ENCODE data around the gene BSCL2.
"Not testable (repeated sequence)": the region's sequence is repeated elsewhere in the genome, so short reads cannot be mapped to it uniquely, and the experiment has no call there.

BSCL2 gene

GRCh38 chr11:62682518-62682917, 24.7 kb downstream of the BSCL2 start:
- DNase-seq: no peak

GRCh38 chr11:62680825-62681240, 26.4 kb downstream of the BSCL2 start:
- peak; percentile 38 for DNase-seq

- DNase-seq: peak; percentile 56
These were observed 28.2 kb downstream of the BSCL2 start, which contains the start of gene UBXN1 for GRCh38 chr11:62678770-62679696. TSS of gene UBXN1 (minus strand) at chr11:62679073. CDS start at chr11:62678923, 150 bp downstream.

- no peak for DNase-seq
These were observed 28.8 kb downstream of the BSCL2 start for GRCh38 chr11:62678433-62678769.

GRCh38 chr11:62677714-62678113, 29.5 kb downstream of the BSCL2 start:
- DNase-seq: no peak

- no peak for DNase-seq
These were observed 30.1 kb downstream of the BSCL2 start for GRCh38 chr11:62677156-62677555.

- no peak for DNase-seq
These were observed 30.5 kb downstream of the BSCL2 start for GRCh38 chr11:62676698-62677097.

GRCh38 chr11:62675415-62675814, 31.8 kb downstream of the BSCL2 start:
- not testable (repeated sequence) for DNase-seq

- no peak for DNase-seq
These were observed 34.1 kb downstream of the BSCL2 start for GRCh38 chr11:62673196-62673525.

- DNase-seq: peak; percentile 71
These were observed 35.4 kb downstream of the BSCL2 start, which contains the start of the genes LBHD1 and UQCC3 for GRCh38 chr11:62671608-62672389. TSS of gene LBHD1 (minus strand) at chr11:62672267. CDS start at chr11:62670031, 2,236 bp downstream. TSS of gene UQCC3 (plus strand) at chr11:62671673. CDS start at chr11:62671746, 73 bp downstream.

- no peak for DNase-seq
These were observed 36.0 kb downstream of the BSCL2 start for GRCh38 chr11:62671236-62671607.

GRCh38 chr11:62669420-62670161, 37.6 kb downstream of the BSCL2 start:
- DNase-seq: no peak

- no peak for DNase-seq
These were observed 39.8 kb downstream of the BSCL2 start for GRCh38 chr11:62667460-62667859.

GRCh38 chr11:62666259-62666926, 40.8 kb downstream of the BSCL2 start:
- DNase-seq: no peak

- DNase-seq: peak; percentile 18
These were observed 41.5 kb downstream of the BSCL2 start for GRCh38 chr11:62665599-62666258.

- DNase-seq: peak; percentile 80
These were observed 42.1 kb downstream of the BSCL2 start, which contains the start of the genes C11orf98 and CSKMT for GRCh38 chr11:62665075-62665598. TSS of gene C11orf98 (minus strand) at chr11:62665210. CDS start at chr11:62665169, 41 bp downstream. TSS of gene CSKMT (plus strand) at chr11:62665312. CDS start at chr11:62665880, 568 bp downstream.

GRCh38 chr11:62664405-62665074, 42.7 kb downstream of the BSCL2 start:
- peak; percentile 30 for DNase-seq

- DNase-seq: no peak
These were observed 50.3 kb downstream of the BSCL2 start for GRCh38 chr11:62656796-62657429.

GRCh38 chr11:62654297-62654696, 52.9 kb downstream of the BSCL2 start:
- no peak for DNase-seq

Measured in DMS153 (cell line).